Central memory CD8-positive, alpha-beta T cell (primary cell): ENCODE data around the gene KRIT1.
"Not testable (repeated sequence)": the region's sequence is repeated elsewhere in the genome, so short reads cannot be mapped to it uniquely, and the experiment has no call there.

Source experiments
- ATAC-seq: fragments of 150-1000 bp; cut with Tn5 transposase; replicated peaks from 2 replicates; pipeline ENCODE4 v1.10.0; 2022; ENCODE audit warnings: mild to moderate bottlenecking, moderate FRiP score, moderate number of reproducible peaks; ENCODE audit not compliant: poor library complexity, severe bottlenecking; ENCODE audit errors: extremely low read depth
- DNase-seq, 2 donors: peaks; one replicate each; pipeline ENCODE4 v3.0.0; 2021; ENCODE audit warnings: low spot score in 2 of 2
- H3K27ac Mint-ChIP-seq: one replicate; pipeline ENCODE4 v1.8.0; 2022; ENCODE audit warnings: low read depth, mild to moderate bottlenecking, moderate library complexity, mixed read lengths
- H3K27me3 Mint-ChIP-seq: one replicate; pipeline ENCODE4 v1.8.0; 2022; ENCODE audit warnings: mixed read lengths
- H3K36me3 Mint-ChIP-seq: one replicate; pipeline ENCODE4 v1.8.0; 2022; ENCODE audit warnings: mild to moderate bottlenecking, moderate library complexity, mixed read lengths; ENCODE audit not compliant: insufficient read depth
- H3K4me1 Mint-ChIP-seq: one replicate; pipeline ENCODE4 v1.8.0; 2022; ENCODE audit warnings: mixed read lengths
- H3K4me3 Mint-ChIP-seq: one replicate; pipeline ENCODE4 v1.8.0; 2022; ENCODE audit warnings: mild to moderate bottlenecking, moderate library complexity, mixed read lengths
- H3K9me3 Mint-ChIP-seq: one replicate; pipeline ENCODE4 v1.8.0; 2022; ENCODE audit warnings: mixed read lengths

The KRIT1 gene

GRCh38 chr7:92169529-92169928 is 76.2 kb downstream of the KRIT1 start:
- not testable (repeated sequence) for H3K9me3 Mint-ChIP-seq, ATAC-seq, H3K27ac Mint-ChIP-seq, H3K27me3 Mint-ChIP-seq, H3K36me3 Mint-ChIP-seq, DNase-seq, H3K4me3 Mint-ChIP-seq, H3K4me1 Mint-ChIP-seq

GRCh38 chr7:92161271-92161670 is 84.4 kb downstream of the KRIT1 start:
- DNase-seq = no peak
- no peak overlapping the region for H3K27ac Mint-ChIP-seq
- H3K4me1 Mint-ChIP-seq = no peaks in the 10 kb centered on the region
- no peak for ATAC-seq
- no peaks in the 10 kb centered on the region for H3K36me3 Mint-ChIP-seq
- no peaks in the 10 kb centered on the region for H3K9me3 Mint-ChIP-seq
- H3K27me3 Mint-ChIP-seq = peaks cover 26% of the 10 kb centered on the region
- no peak overlapping the region for H3K4me3 Mint-ChIP-seq

- Mint-ChIP-seq H3K27me3 (peaks cover 26% of the 10 kb centered on the region), H3K4me3 (no peak overlapping the region), H3K36me3 (no peaks in the 10 kb centered on the region), H3K27ac (no peak overlapping the region), H3K4me1 (no peaks in the 10 kb centered on the region), H3K9me3 (no peaks in the 10 kb centered on the region)
- ATAC-seq (no peak), DNase-seq (no peak)
Observed at GRCh38 chr7:92158660-92159575, 86.8 kb downstream of the KRIT1 start.

GRCh38 chr7:92156990-92157389 is 88.7 kb downstream of the KRIT1 start:
- H3K27ac Mint-ChIP-seq = no peak overlapping the region
- ATAC-seq (no peak), DNase-seq (no peak)
- no peaks in the 10 kb centered on the region for H3K9me3 Mint-ChIP-seq
- no peak overlapping the region for H3K4me3 Mint-ChIP-seq
- H3K27me3 Mint-ChIP-seq = peaks cover 16% of the 10 kb centered on the region
- H3K36me3 Mint-ChIP-seq = no peaks in the 10 kb centered on the region
- no peaks in the 10 kb centered on the region for H3K4me1 Mint-ChIP-seq

- H3K27me3 Mint-ChIP-seq = no peaks in the 10 kb centered on the region
- no peaks in the 10 kb centered on the region for H3K4me1 Mint-ChIP-seq
- no peaks in the 10 kb centered on the region for H3K9me3 Mint-ChIP-seq
- no peak for DNase-seq
- no peak for ATAC-seq
- H3K4me3 Mint-ChIP-seq = no peak overlapping the region
- H3K27ac Mint-ChIP-seq = no peak overlapping the region
- H3K36me3 Mint-ChIP-seq = no peaks in the 10 kb centered on the region
Observed at GRCh38 chr7:92155108-92155739, 90.5 kb downstream of the KRIT1 start.

- Mint-ChIP-seq H3K9me3 (no peaks in the 10 kb centered on the region), H3K4me3 (no peak overlapping the region), H3K27ac (no peak overlapping the region), H3K36me3 (no peaks in the 10 kb centered on the region), H3K27me3 (no peaks in the 10 kb centered on the region), H3K4me1 (no peaks in the 10 kb centered on the region)
- no peak for DNase-seq
- no peak for ATAC-seq
Observed at GRCh38 chr7:92150450-92151017, 95.2 kb downstream of the KRIT1 start.

GRCh38 chr7:92149736-92150239 is 95.9 kb downstream of the KRIT1 start:
- ATAC-seq = no peak
- no peak for DNase-seq
- Mint-ChIP-seq H3K4me3 (no peak overlapping the region), H3K4me1 (no peaks in the 10 kb centered on the region), H3K9me3 (no peaks in the 10 kb centered on the region), H3K27me3 (no peaks in the 10 kb centered on the region), H3K27ac (no peak overlapping the region), H3K36me3 (no peaks in the 10 kb centered on the region)
